Right kidney (tissue), 1 donor: ENCODE results near the gene TGOLN2.
A peak's percentile ranks its signal among the peaks of the same experiment; 100 is the strongest.

Experiments used
- DNase-seq: peaks from one replicate; pipeline ENCODE4 v3.0.0-alpha.2; 2016

Gene TGOLN2

GRCh38 chr2:85309699-85310321 is 18.0 kb downstream of the TGOLN2 start:
- DNase-seq = no peak

GRCh38 chr2:85308896-85309555 is 18.8 kb downstream of the TGOLN2 start:
- DNase-seq = peak; percentile 71

- no peak for DNase-seq
These were observed 19.6 kb downstream of the TGOLN2 start for GRCh38 chr2:85308201-85308600.

GRCh38 chr2:85307527-85307897 is 20.3 kb downstream of the TGOLN2 start:
- no peak for DNase-seq

GRCh38 chr2:85303780-85304531 is 23.8 kb downstream of the TGOLN2 start:
- DNase-seq = no peak

- DNase-seq = no peak
These were observed 25.7 kb downstream of the TGOLN2 start for GRCh38 chr2:85302121-85302520.

- DNase-seq = no peak
These were observed 36.3 kb downstream of the TGOLN2 start for GRCh38 chr2:85291425-85292023.

GRCh38 chr2:85288244-85288725 is 39.5 kb downstream of the TGOLN2 start:
- DNase-seq = no peak

- DNase-seq = no peak
These were observed 40.1 kb downstream of the TGOLN2 start for GRCh38 chr2:85287721-85288120.

GRCh38 chr2:85286918-85287317 is 40.9 kb downstream of the TGOLN2 start:
- DNase-seq = no peak

- DNase-seq = no peak
These were observed 44.1 kb downstream of the TGOLN2 start for GRCh38 chr2:85283641-85284040.

GRCh38 chr2:85282914-85283313 is 44.9 kb downstream of the TGOLN2 start:
- no peak for DNase-seq

GRCh38 chr2:85281553-85281952 is 46.2 kb downstream of the TGOLN2 start:
- no peak for DNase-seq

GRCh38 chr2:85278361-85278760 is 49.4 kb downstream of the TGOLN2 start:
- DNase-seq = no peak

- peak; percentile 76 for DNase-seq
These were observed 50.2 kb downstream of the TGOLN2 start for GRCh38 chr2:85277416-85278158.

GRCh38 chr2:85276571-85277118 is 51.1 kb downstream of the TGOLN2 start:
- DNase-seq = no peak

GRCh38 chr2:85275984-85276540 is 51.7 kb downstream of the TGOLN2 start:
- no peak for DNase-seq

- DNase-seq = no peak
These were observed 53.8 kb downstream of the TGOLN2 start for GRCh38 chr2:85273738-85274731.

GRCh38 chr2:85272357-85272756 is 55.4 kb downstream of the TGOLN2 start:
- DNase-seq = no peak

- no peak for DNase-seq
These were observed 57.8 kb downstream of the TGOLN2 start for GRCh38 chr2:85269959-85270358.
